ENCODE data around the gene YY1. TPM values are rescaled to one million over a fixed set of nuclear protein-coding genes. Genes with fewer than 3 reads are reported as not detected.
"Not testable (repeated sequence)": the region's sequence is repeated elsewhere in the genome, so short reads cannot be mapped to it uniquely, and the experiment has no call there.

YY1 gene
- total RNA-seq, 1 experiment from 2014 or later, result 73.3 TPM

DNA sequence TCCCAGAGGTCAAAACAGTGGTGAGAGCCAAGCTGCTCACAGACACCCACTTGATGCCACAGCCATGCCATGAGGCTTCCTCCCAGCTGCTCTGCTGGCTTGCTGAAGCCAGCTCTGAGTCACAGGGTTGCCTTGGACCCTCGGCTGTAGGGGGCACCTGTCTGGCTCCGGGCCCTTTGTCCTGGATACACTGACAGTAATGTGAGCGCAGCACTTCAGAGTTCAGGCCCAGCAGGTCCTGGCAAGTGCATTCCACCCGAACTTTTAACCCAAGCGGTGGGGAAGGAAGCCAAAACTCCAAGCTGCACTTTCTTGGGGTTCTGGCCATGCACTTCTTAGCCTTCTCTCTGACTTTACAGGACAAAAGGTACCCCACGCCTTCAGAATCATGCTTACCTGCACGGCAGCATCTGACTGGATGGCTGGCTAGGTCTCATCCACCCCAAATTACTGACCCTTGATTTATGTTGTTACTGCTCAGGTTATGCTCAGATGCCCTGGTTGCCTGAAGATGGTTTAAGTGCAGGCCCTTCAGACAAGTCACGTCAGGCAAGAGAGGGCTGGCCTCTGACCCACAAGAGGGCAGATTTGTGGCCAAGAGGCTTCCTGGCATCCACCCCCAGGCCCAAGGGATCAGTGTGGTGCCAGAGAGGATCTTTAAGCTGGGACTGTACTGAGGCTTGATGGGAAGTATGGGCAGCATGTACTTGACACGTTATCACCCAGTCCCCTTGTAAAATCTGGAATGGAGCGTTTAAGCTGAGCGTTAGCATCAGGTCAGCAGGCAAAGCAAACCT, 42.5 kb downstream of the YY1 start:
- peaks cover 31% of the 10 kb centered on the region for H3K4me1 Mint-ChIP-seq (ENCODE audit: insufficient read depth, unreplicated experiment)
- no TSS peak for BruUV-seq (replicated peaks)
- TF ChIP-seq, protein P1, sequence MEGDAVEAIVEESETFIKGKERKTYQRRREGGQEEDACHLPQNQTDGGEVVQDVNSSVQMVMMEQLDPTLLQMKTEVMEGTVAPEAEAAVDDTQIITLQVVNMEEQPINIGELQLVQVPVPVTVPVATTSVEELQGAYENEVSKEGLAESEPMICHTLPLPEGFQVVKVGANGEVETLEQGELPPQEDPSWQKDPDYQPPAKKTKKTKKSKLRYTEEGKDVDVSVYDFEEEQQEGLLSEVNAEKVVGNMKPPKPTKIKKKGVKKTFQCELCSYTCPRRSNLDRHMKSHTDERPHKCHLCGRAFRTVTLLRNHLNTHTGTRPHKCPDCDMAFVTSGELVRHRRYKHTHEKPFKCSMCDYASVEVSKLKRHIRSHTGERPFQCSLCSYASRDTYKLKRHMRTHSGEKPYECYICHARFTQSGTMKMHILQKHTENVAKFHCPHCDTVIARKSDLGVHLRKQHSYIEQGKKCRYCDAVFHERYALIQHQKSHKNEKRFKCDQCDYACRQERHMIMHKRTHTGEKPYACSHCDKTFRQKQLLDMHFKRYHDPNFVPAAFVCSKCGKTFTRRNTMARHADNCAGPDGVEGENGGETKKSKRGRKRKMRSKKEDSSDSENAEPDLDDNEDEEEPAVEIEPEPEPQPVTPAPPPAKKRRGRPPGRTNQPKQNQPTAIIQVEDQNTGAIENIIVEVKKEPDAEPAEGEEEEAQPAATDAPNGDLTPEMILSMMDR (IDR thresholded peaks at IDR 0.05; ENCODE audit: unreplicated experiment), result no peak
- POLR2A ChIA-PET, result interaction anchor here (0.8 to 1.0 kb wide), 2 partner anchors 67 to 78 kb away, joined by 3 read pairs; no protein-coding TSS in a partner anchor
- no peaks in the 10 kb centered on the region for H3K9me3 Mint-ChIP-seq (ENCODE audit: unreplicated experiment)
- no peak overlapping the region for H3K27ac Mint-ChIP-seq (ENCODE audit: low read depth, unreplicated experiment)
- H3K4me3 Mint-ChIP-seq (ENCODE audit: unreplicated experiment), result no peak overlapping the region
- CTCF ChIA-PET, result interaction anchor here (1.7 to 2.1 kb wide), 2 partner anchors 9 to 96 kb away, joined by 6 to 14 read pairs; no protein-coding TSS in a partner anchor
- DNase-seq (ENCODE audit: unreplicated experiment), result no peak
- intact Hi-C loops (cut with micrococcal nuclease), result no loop called here
- H3K36me3 Mint-ChIP-seq (ENCODE audit: insufficient read depth, unreplicated experiment), result peaks cover 47% of the 10 kb centered on the region
- no peaks in the 10 kb centered on the region for H3K27me3 Mint-ChIP-seq (ENCODE audit: insufficient read depth, unreplicated experiment)

- Mint-ChIP-seq H3K27me3 (ENCODE audit: insufficient read depth, unreplicated experiment) (no peaks in the 10 kb centered on the region), H3K36me3 (ENCODE audit: insufficient read depth, unreplicated experiment) (peaks cover 50% of the 10 kb centered on the region), H3K4me3 (ENCODE audit: unreplicated experiment) (no peak overlapping the region), H3K9me3 (ENCODE audit: unreplicated experiment) (no peaks in the 10 kb centered on the region), H3K4me1 (ENCODE audit: insufficient read depth, unreplicated experiment) (peaks cover 31% of the 10 kb centered on the region), H3K27ac (ENCODE audit: low read depth, unreplicated experiment) (peak overlapping the region; percentile 63)
- intact Hi-C loops (cut with micrococcal nuclease), result no loop called here
- TF ChIP-seq, protein P1 (IDR thresholded peaks at IDR 0.05; ENCODE audit: unreplicated experiment), result no peak
- CTCF ChIA-PET, result interaction anchor here (1.1 to 2.1 kb wide), 3 partner anchors 10 to 95 kb away, joined by 3 to 14 read pairs (median 6); no protein-coding TSS in a partner anchor
- BruUV-seq (replicated peaks), result no TSS peak
- POLR2A ChIA-PET, result interaction anchor here (1.0 to 2.5 kb wide), 4 partner anchors 10 to 96 kb away, joined by 3 to 8 read pairs (median 5); no protein-coding TSS in a partner anchor
- DNase-seq (ENCODE audit: unreplicated experiment), result no peak
Measured at GRCh38 chr14:100282083-100282350, 43.1 kb downstream of the YY1 start.

DNA sequence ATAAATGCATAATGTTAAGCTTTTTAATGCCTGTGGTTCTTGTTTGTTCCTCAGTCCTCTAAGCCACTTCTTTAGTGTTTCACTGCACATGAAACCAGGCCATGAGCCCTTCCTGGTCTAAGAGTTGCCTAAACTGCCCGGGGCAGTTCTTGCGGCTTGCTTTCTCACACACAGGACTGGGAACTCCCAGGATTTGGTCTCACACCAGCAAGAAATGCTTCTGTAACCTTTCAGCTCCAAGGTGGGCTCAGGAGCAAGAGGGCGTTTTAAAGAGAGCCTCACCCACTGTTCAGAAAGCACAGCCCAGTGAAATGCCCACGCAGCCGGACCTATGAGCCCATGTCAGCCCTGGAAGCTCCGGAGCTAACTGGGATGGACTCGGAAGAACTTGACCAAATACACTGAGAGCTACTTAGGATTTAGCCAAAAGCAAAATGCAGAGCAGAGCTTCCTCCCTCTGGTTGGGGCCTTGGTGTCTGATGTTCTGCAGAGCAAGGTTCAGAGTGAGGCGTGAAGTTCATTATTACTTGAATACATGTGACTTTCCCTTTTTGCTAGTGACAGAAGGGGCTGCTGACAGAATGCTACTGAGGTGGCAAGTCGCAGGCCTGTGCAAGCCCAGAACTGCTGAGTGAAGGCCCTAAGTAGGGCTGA, 43.9 kb downstream of the YY1 start:
- peaks cover 43% of the 10 kb centered on the region for H3K36me3 Mint-ChIP-seq (ENCODE audit: insufficient read depth, unreplicated experiment)
- no peak overlapping the region for H3K4me3 Mint-ChIP-seq (ENCODE audit: unreplicated experiment)
- CTCF ChIA-PET, result interaction anchor here (0.7 to 2.1 kb wide), 9 partner anchors 11 to 1558 kb away, joined by 3 to 14 read pairs (median 4); no protein-coding TSS in a partner anchor
- TF ChIP-seq, protein P1 (IDR thresholded peaks at IDR 0.05; ENCODE audit: unreplicated experiment), result no peak
- POLR2A ChIA-PET, result interaction anchor here (1.0 to 2.5 kb wide), 4 partner anchors 10 to 95 kb away, joined by 3 to 8 read pairs (median 5); no protein-coding TSS in a partner anchor
- no peaks in the 10 kb centered on the region for H3K9me3 Mint-ChIP-seq (ENCODE audit: unreplicated experiment)
- intact Hi-C loops (cut with micrococcal nuclease), result no loop called here
- DNase-seq (ENCODE audit: unreplicated experiment), result peak; percentile 20
- peaks cover 31% of the 10 kb centered on the region for H3K4me1 Mint-ChIP-seq (ENCODE audit: insufficient read depth, unreplicated experiment)
- peak overlapping the region; percentile 63 for H3K27ac Mint-ChIP-seq (ENCODE audit: low read depth, unreplicated experiment)
- no peaks in the 10 kb centered on the region for H3K27me3 Mint-ChIP-seq (ENCODE audit: insufficient read depth, unreplicated experiment)
- no TSS peak for BruUV-seq (replicated peaks)

GRCh38 chr14:100283436-100283835, 44.5 kb downstream of the YY1 start:
- Mint-ChIP-seq H3K27ac (ENCODE audit: low read depth, unreplicated experiment) (peak overlapping the region; percentile 63), H3K4me1 (ENCODE audit: insufficient read depth, unreplicated experiment) (peaks cover 31% of the 10 kb centered on the region), H3K36me3 (ENCODE audit: insufficient read depth, unreplicated experiment) (peaks cover 43% of the 10 kb centered on the region)
- intact Hi-C loops (cut with micrococcal nuclease); H3K9me3 Mint-ChIP-seq (ENCODE audit: unreplicated experiment); DNase-seq (ENCODE audit: unreplicated experiment); BruUV-seq (replicated peaks); H3K27me3 Mint-ChIP-seq (ENCODE audit: insufficient read depth, unreplicated experiment); H3K4me3 Mint-ChIP-seq (ENCODE audit: unreplicated experiment): not testable (repeated sequence)
- ChIA-PET CTCF (interaction anchor here (0.7 to 2.1 kb wide), 8 partner anchors 11 to 1557 kb away, joined by 3 to 14 read pairs (median 5); no protein-coding TSS in a partner anchor), POLR2A (interaction anchor here (0.7 to 2.5 kb wide), 3 partner anchors 11 to 1390 kb away, joined by 3 to 8 read pairs (median 5); no protein-coding TSS in a partner anchor)

All from MCF 10A (cell line).